ENCODE results near the gene PUDP. TPM values are rescaled to one million over a fixed set of nuclear protein-coding genes. Genes with fewer than 3 reads are reported as not detected.
"Not testable (repeated sequence)": the region's sequence is repeated elsewhere in the genome, so short reads cannot be mapped to it uniquely, and the experiment has no call there.

PUDP gene
- total RNA-seq, 4 donors from 2014 or later: 15.9 to 38.0 (median 23.9) TPM

- no peaks in the 10 kb centered on the region for H3K27me3 ChIP-seq
- no peaks in the 10 kb centered on the region for H3K36me3 ChIP-seq
- H3K4me1 ChIP-seq: no peaks in the 10 kb centered on the region
- no peaks in the 10 kb centered on the region for H3K9me3 ChIP-seq
- H3K4me3 ChIP-seq: no peak overlapping the region
- DNase-seq: no peak
- TF ChIP-seq POLR2A (IDR thresholded peaks at IDR 0.05) (no peak), CTCF (IDR thresholded peaks at IDR 0.05) (no peak)
- no peak overlapping the region for H3K27ac ChIP-seq
Measured at GRCh38 chrX:7024850-7025249, 123.1 kb downstream of the PUDP start.

- not testable (repeated sequence) for H3K4me1 ChIP-seq, H3K9me3 ChIP-seq, H3K4me3 ChIP-seq, H3K27me3 ChIP-seq, DNase-seq, H3K27ac ChIP-seq, H3K36me3 ChIP-seq
Measured at GRCh38 chrX:7022996-7023395, 125.0 kb downstream of the PUDP start.

GRCh38 chrX:7021991-7022390 lies 126.0 kb downstream of the PUDP start:
- Histone ChIP-seq H3K9me3 (no peaks in the 10 kb centered on the region), H3K36me3 (no peaks in the 10 kb centered on the region), H3K27me3 (no peaks in the 10 kb centered on the region), H3K27ac (no peak overlapping the region), H3K4me3 (no peak overlapping the region), H3K4me1 (no peaks in the 10 kb centered on the region)
- TF ChIP-seq POLR2A (IDR thresholded peaks at IDR 0.05) (no peak), CTCF (IDR thresholded peaks at IDR 0.05) (no peak)
- DNase-seq: peak in 1 of 3 donors; percentile 62

- Histone ChIP-seq H3K36me3 (no peaks in the 10 kb centered on the region), H3K4me3 (no peak overlapping the region), H3K4me1 (no peaks in the 10 kb centered on the region), H3K9me3 (no peaks in the 10 kb centered on the region), H3K27me3 (no peaks in the 10 kb centered on the region), H3K27ac (no peak overlapping the region)
- no peak for TF ChIP-seq POLR2A (IDR thresholded peaks at IDR 0.05)
- no peak for TF ChIP-seq CTCF (IDR thresholded peaks at IDR 0.05)
- DNase-seq: no peak
Measured at GRCh38 chrX:7019555-7019954, 128.4 kb downstream of the PUDP start.

GRCh38 chrX:7012262-7012834 lies 135.6 kb downstream of the PUDP start:
- DNase-seq, H3K27ac ChIP-seq, H3K4me3 ChIP-seq, H3K4me1 ChIP-seq, H3K27me3 ChIP-seq, H3K9me3 ChIP-seq, H3K36me3 ChIP-seq: not testable (repeated sequence)

GRCh38 chrX:7010897-7011296 lies 137.1 kb downstream of the PUDP start:
- H3K4me1 ChIP-seq, H3K4me3 ChIP-seq, H3K27ac ChIP-seq, H3K27me3 ChIP-seq, H3K36me3 ChIP-seq, H3K9me3 ChIP-seq, DNase-seq: not testable (repeated sequence)

- not testable (repeated sequence) for H3K4me1 ChIP-seq, H3K4me3 ChIP-seq, H3K36me3 ChIP-seq, H3K27ac ChIP-seq, H3K27me3 ChIP-seq, H3K9me3 ChIP-seq, DNase-seq
Measured at GRCh38 chrX:7007328-7007727, 140.6 kb downstream of the PUDP start.

Small RNAs within 50 kb of the gene (small RNA-seq; reads per million reads assigned to genes)
- gene MIR4767: 0 to 0.38 reads per million in 2 donors

Other genes starting within 250 kb of the PUDP start
- 1 to 10 TPM; 3.3 to 5.6 (median 4.3) TPM for gene STS, start 441 bp downstream of the PUDP start, total RNA-seq

Data from Peyer's patch (tissue), 4 donors.